H1 (cell line): Measurements from ENCODE around the gene SPTB. TPM values are rescaled to one million over a fixed set of nuclear protein-coding genes. Genes with fewer than 3 reads are reported as not detected.

Experiments
- CTCF ChIA-PET: fragments of 300-600 bp; sonication (Branson Sonifier 250); formaldehyde crosslinking; loops from one replicate; lab custom pipeline; 2021; ENCODE audit not compliant: partially characterized antibody; lab: Charles Lee
- POLR2A ChIA-PET: fragments of 300-600 bp; sonication (Branson Sonifier 250); formaldehyde crosslinking; loops from one replicate; lab custom pipeline; 2021; ENCODE audit warnings: inconsistent platforms; ENCODE audit not compliant: partially characterized antibody; lab: Charles Lee
- DNase-seq, 2 experiments: peaks; one replicate each; pipeline versions ENCODE4 v3.0.0 to v3.0.0-alpha.2; 2010 to 2022; ENCODE audit warnings: low spot score in 2 of 2, low read depth in 1 of 2, mixed read lengths in 1 of 2
- FAIRE-seq: peaks from 2 replicates; lab custom pipeline; 2011; peaks lifted over from hg19 to GRCh38; lab: Jason Lieb, UNC
- H2AFZ ChIP-seq: 2 replicates; pipeline ENCODE4 v1.8.1; 2012; ENCODE audit warnings: low read length, inconsistent platforms
- H2AK5ac ChIP-seq: 2 replicates; pipeline ENCODE4 v1.6.1; 2013; ENCODE audit warnings: low read depth, low read length
- H2BK120ac ChIP-seq: replicated peaks from 2 replicates; pipeline ENCODE3; 2013; ENCODE audit warnings: low read depth, low read length, inconsistent platforms
- H2BK12ac ChIP-seq: 2 replicates; pipeline ENCODE4 v1.6.1; 2013; ENCODE audit warnings: low read depth, low read length
- H2BK15ac ChIP-seq: 2 replicates; pipeline ENCODE4 v1.6.1; 2013; ENCODE audit warnings: low read length
- H2BK20ac ChIP-seq: 2 replicates; pipeline ENCODE4 v1.6.1; 2013; ENCODE audit warnings: low read length
- H2BK5ac ChIP-seq: 2 replicates; pipeline ENCODE4 v1.6.1; 2013; ENCODE audit warnings: low read depth, low read length
- H3K14ac ChIP-seq: 2 replicates; pipeline ENCODE4 v1.6.1; 2013; ENCODE audit warnings: inconsistent platforms; ENCODE audit not compliant: insufficient read length
- H3K18ac ChIP-seq: 2 replicates; pipeline ENCODE4 v1.6.1; 2013; ENCODE audit warnings: low read length; ENCODE audit errors: extremely low read depth
- H3K23ac ChIP-seq: 2 replicates; pipeline ENCODE4 v1.6.1; 2013; ENCODE audit warnings: inconsistent platforms; ENCODE audit not compliant: insufficient read length
- H3K23me2 ChIP-seq: 2 replicates; pipeline ENCODE4 v1.6.1; 2013; ENCODE audit warnings: low read depth, low read length
- H3K27ac ChIP-seq: 2 replicates; pipeline ENCODE4 v1.6.1; 2011; ENCODE audit warnings: low read depth, low read length, inconsistent platforms
- H3K27me3 ChIP-seq, 4 experiments: replicated peaks in 1 of 4; 1 replicate in 1 of 4; 2 replicates in 3 of 4; pipeline versions ENCODE4 v1.6.1 to v1.8.1; 2011 to 2013; ENCODE audit warnings: low read length in 3 of 4, mild to moderate bottlenecking in 3 of 4, inconsistent platforms in 2 of 4, mixed read lengths in 2 of 4, moderate library complexity in 1 of 4; ENCODE audit not compliant: control insufficient read depth in 3 of 4, insufficient read depth in 3 of 4; ENCODE audit errors: extremely low read depth in 1 of 4
- H3K36me3 ChIP-seq, 4 experiments: 2 replicates each; pipeline versions ENCODE4 v1.6.1 to v1.8.1; 2011 to 2013; ENCODE audit warnings: mild to moderate bottlenecking in 4 of 4, low read length in 3 of 4, moderate library complexity in 2 of 4, control low read depth in 1 of 4, inconsistent platforms in 1 of 4; ENCODE audit not compliant: insufficient read depth in 4 of 4, control insufficient read depth in 2 of 4
- H3K4ac ChIP-seq: replicated peaks from 2 replicates; pipeline ENCODE3; 2013; ENCODE audit warnings: low read length, low read depth, mixed read lengths, inconsistent platforms; ENCODE audit not compliant: insufficient read length
- H3K4me1 ChIP-seq, 4 experiments: replicated peaks in 1 of 4; 1 replicate in 1 of 4; 2 replicates in 3 of 4; pipeline versions ENCODE4 v1.6.1 to v1.8.1; 2011 to 2013; ENCODE audit warnings: low read length in 3 of 4, inconsistent platforms in 2 of 4, mixed read lengths in 1 of 4; ENCODE audit not compliant: insufficient read depth in 4 of 4, control insufficient read depth in 3 of 4
- H3K4me2 ChIP-seq, 2 experiments: 2 replicates each; pipeline versions ENCODE4 v1.6.1 to v1.8.1; 2011 to 2013; ENCODE audit warnings: low read depth in 2 of 2, low read length in 2 of 2, control low read depth in 1 of 2, inconsistent platforms in 1 of 2, mild to moderate bottlenecking in 1 of 2; ENCODE audit not compliant: insufficient read depth in 1 of 2
- H3K4me3 ChIP-seq, 4 experiments: fragments of 200-600, 300-600 bp in 1 of 4; sonication (generic), shearing (Covaris generic), sonication (Bioruptor Twin) in 1 of 4; 2 replicates each; pipeline versions ENCODE4 v1.5.1 to v1.8.1; 2011 to 2016; ENCODE audit warnings: low read length in 4 of 4, low read depth in 3 of 4, control low read depth in 2 of 4, inconsistent platforms in 2 of 4, mild to moderate bottlenecking in 2 of 4, mixed read lengths in 1 of 4, moderate library complexity in 1 of 4; ENCODE audit not compliant: insufficient read depth in 2 of 4; ENCODE audit errors: extremely low read depth in 1 of 4
- H3K56ac ChIP-seq: replicated peaks from 2 replicates; pipeline ENCODE3; 2013; ENCODE audit warnings: low read depth, mild to moderate bottlenecking, mixed read lengths, low read length, inconsistent platforms; ENCODE audit not compliant: insufficient read length
- H3K79me1 ChIP-seq: 2 replicates; pipeline ENCODE4 v1.6.1; 2013; ENCODE audit warnings: low read depth, low read length, control low read depth
- H3K79me2 ChIP-seq, 2 experiments: 2 replicates each; pipeline versions ENCODE4 v1.6.1 to v1.8.1; 2012 to 2013; ENCODE audit warnings: low read length in 2 of 2, mild to moderate bottlenecking in 2 of 2, inconsistent platforms in 1 of 2; ENCODE audit not compliant: insufficient read depth in 2 of 2, control insufficient read depth in 1 of 2
- H3K9ac ChIP-seq, 4 experiments: replicated peaks in 1 of 4; 1 replicate in 1 of 4; 2 replicates in 3 of 4; pipeline versions ENCODE4 v1.6.1 to v1.8.1; 2011 to 2013; ENCODE audit warnings: low read depth in 3 of 4, low read length in 3 of 4, control low read depth in 2 of 4, mild to moderate bottlenecking in 2 of 4, moderate library complexity in 2 of 4, inconsistent platforms in 1 of 4; ENCODE audit errors: extremely low read depth in 1 of 4
- H3K9me3 ChIP-seq, 2 experiments: 2 replicates each; pipeline versions ENCODE4 v1.6.1 to v1.8.1; 2012 to 2013; ENCODE audit warnings: mild to moderate bottlenecking in 2 of 2, moderate library complexity in 2 of 2, control low read depth in 1 of 2, inconsistent platforms in 1 of 2, low read depth in 1 of 2, low read length in 1 of 2, mixed read lengths in 1 of 2; ENCODE audit not compliant: insufficient read depth in 2 of 2
- H4K20me1 ChIP-seq, 2 experiments: replicated peaks in 1 of 2; 2 replicates each; pipeline versions ENCODE3 to v1.8.1; 2011 to 2013; ENCODE audit warnings: inconsistent platforms in 2 of 2, low read length in 2 of 2, mild to moderate bottlenecking in 1 of 2; ENCODE audit not compliant: insufficient read depth in 2 of 2, control insufficient read depth in 1 of 2
- H4K5ac ChIP-seq: 2 replicates; pipeline ENCODE4 v1.6.1; 2013; ENCODE audit warnings: low read length, low read depth, mixed read lengths, inconsistent platforms; ENCODE audit not compliant: insufficient read length
- H4K8ac ChIP-seq: 2 replicates; pipeline ENCODE4 v1.8.0; 2013; ENCODE audit warnings: mild to moderate bottlenecking, moderate library complexity, low read length, inconsistent platforms; ENCODE audit not compliant: insufficient read depth; ENCODE audit errors: extremely low read depth
- H4K91ac ChIP-seq: replicated peaks from 2 replicates; pipeline ENCODE3; 2013; ENCODE audit warnings: low read length, mixed read lengths, inconsistent platforms; ENCODE audit not compliant: insufficient read length
- ASH2L ChIP-seq: fragments of 200-600, 300-600 bp; sonication (generic); IDR thresholded peaks from one replicate; pipeline ENCODE4 v1.7.1; 2017; ENCODE audit warnings: low read length
- BCL11A ChIP-seq, 2 experiments: IDR thresholded peaks; one replicate each; pipeline ENCODE4 v1.6.1; 2011; ENCODE audit warnings: low read depth in 2 of 2, low read length in 2 of 2, mild to moderate bottlenecking in 2 of 2
- CBX5 ChIP-seq: fragments of 300-800, 300-1000 bp; sonication (generic); IDR thresholded peaks from 2 replicates; pipeline ENCODE4 v1.7.1; 2016; ENCODE audit warnings: antibody characterized with exemption, low read length, low read depth
- EGR1 ChIP-seq: IDR thresholded peaks from 2 replicates; pipeline ENCODE4 v1.6.1; 2011; ENCODE audit warnings: low read depth, low read length, borderline replicate concordance
- EZH2 ChIP-seq: fragments of 200-600 bp; sonication (generic); IDR thresholded peaks from 2 replicates; pipeline ENCODE4 v1.7.1; 2012; ENCODE audit warnings: low read depth, mild to moderate bottlenecking, moderate library complexity, low read length, inconsistent platforms; ENCODE audit not compliant: severe bottlenecking
- FOSL1 ChIP-seq: IDR thresholded peaks from 2 replicates; pipeline ENCODE4 v1.6.1; 2011; ENCODE audit warnings: mild to moderate bottlenecking, low read depth, low read length, moderate library complexity; ENCODE audit not compliant: insufficient read depth
- PHF8 ChIP-seq: fragments of 200-600 bp; sonication (generic); conservative IDR thresholded peaks from 2 replicates; pipeline ENCODE4 v1.7.1; 2012; ENCODE audit warnings: low read depth, mild to moderate bottlenecking, inconsistent platforms, low read length, moderate library complexity
- POLR2A ChIP-seq, 2 experiments: IDR thresholded peaks; 1 replicate in 1 of 2; 2 replicates in 1 of 2; pipeline ENCODE4 v1.6.1; 2011; ENCODE audit warnings: low read depth in 2 of 2, low read length in 2 of 2, mild to moderate bottlenecking in 2 of 2; ENCODE audit errors: control extremely low read depth in 1 of 2
- POLR2AphosphoS5 ChIP-seq: IDR thresholded peaks from 2 replicates; pipeline ENCODE4 v1.6.1; 2011; ENCODE audit warnings: low read depth, low read length
- POU5F1 ChIP-seq: IDR thresholded peaks from 2 replicates; pipeline ENCODE4 v1.6.1; 2011; ENCODE audit warnings: low read depth, mild to moderate bottlenecking, low read length, moderate library complexity
- RBBP5 ChIP-seq: IDR thresholded peaks from 2 replicates; pipeline ENCODE4 v1.7.1; 2012; ENCODE audit warnings: low read depth, mild to moderate bottlenecking, inconsistent platforms, low read length, moderate library complexity, borderline replicate concordance
- SIRT6 ChIP-seq: IDR thresholded peaks from one replicate; pipeline ENCODE4 v1.7.1; 2012; ENCODE audit warnings: low read length, inconsistent platforms
- SP1 ChIP-seq: IDR thresholded peaks from 2 replicates; pipeline ENCODE4 v1.6.1; 2011; ENCODE audit warnings: low read depth, low read length
- SRF ChIP-seq: IDR thresholded peaks from 2 replicates; pipeline ENCODE4 v1.6.1; 2011; ENCODE audit warnings: mild to moderate bottlenecking, low read depth, low read length, moderate library complexity
- YY1 ChIP-seq: IDR thresholded peaks from 2 replicates; pipeline ENCODE4 v1.6.1; 2011; ENCODE audit warnings: low read depth, mild to moderate bottlenecking, low read length
- ZNF274 ChIP-seq: IDR thresholded peaks from 2 replicates; pipeline ENCODE4 v1.7.0; 2012; ENCODE audit warnings: low read length, borderline replicate concordance; ENCODE audit errors: extremely low read depth
- WGBS, 2 experiments: shearing (Covaris generic) in 1 of 2; methylation state at CpG; one replicate each; pipeline versions ENCODE4 v1.1.6 to v1.1.7; 2013 to 2015; ENCODE audit warnings: low lambda C conversion rate in 2 of 2, mixed read lengths in 2 of 2, inconsistent platforms in 1 of 2, low coverage in 1 of 2, missing lambda C conversion rate in 1 of 2; ENCODE audit not compliant: insufficient replicate concordance in 2 of 2, insufficient coverage in 1 of 2, insufficient read length in 1 of 2; ENCODE audit errors: extremely low coverage in 1 of 2, missing lambda C conversion rate in 1 of 2; 5-methylcytosine and 5-hydroxymethylcytosine counted together
- polyA plus RNA-seq, 7 experiments: library from polyadenylated mRNA; depleted of rRNA in 3 of 7; stranded (reverse) in 5 of 7; unstranded in 2 of 7; fragments of >200 nt in 5 of 7; fragments of 200-250 nt in 2 of 7; gene quantifications; 1 replicate in 5 of 7; 2 replicates in 1 of 7; 4 replicates in 1 of 7; pipeline versions ENCODE4 v1.2.1 to v1.2.3, GENCODE V29; 2011 to 2013; ENCODE audit warnings: missing spikeins in 2 of 7, mixed read lengths in 2 of 7
- total RNA-seq: library from RNA; stranded (reverse); fragmentation: NEBNext Ultra II Directional; extraction: Animal tissue kit (Norgen Biotek cat#: 25700); gene quantifications from 2 replicates; pipeline ENCODE4 v1.2.1, GENCODE V29; 2021

The SPTB gene
- total and polyA plus RNA-seq, 2 of the 8 experiments (the other 6 are each of a cell fraction or from before 2014, with no cell fraction given), result 0.30 to 2.4 TPM

DNA sequence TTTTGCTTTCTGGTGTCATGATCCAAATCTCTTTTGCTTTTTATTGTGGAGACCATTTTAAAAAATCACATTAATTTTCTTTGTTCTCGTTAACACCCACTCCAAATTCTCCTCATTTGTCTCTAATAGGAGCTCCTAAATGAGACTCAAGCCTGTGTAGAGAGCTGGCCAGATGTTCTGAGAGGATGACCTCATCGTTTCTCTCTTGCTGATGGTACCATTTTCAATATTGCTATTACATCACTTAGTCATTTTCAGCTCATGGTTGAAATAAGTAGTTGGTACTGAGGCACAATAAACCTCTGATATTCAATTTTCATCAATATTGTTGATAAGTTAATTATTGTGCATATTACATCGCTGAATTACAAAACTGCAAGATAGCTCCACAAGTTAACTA lies 31.5 kb downstream of the SPTB start:
- H3K9me3 ChIP-seq, result no peaks in the 10 kb centered on the region
- H2BK15ac ChIP-seq, result no peak overlapping the region
- no peaks in the 10 kb centered on the region for H3K36me3 ChIP-seq
- H2BK5ac ChIP-seq, result no peak overlapping the region
- no peaks in the 10 kb centered on the region for H3K27me3 ChIP-seq
- no peak overlapping the region for H4K91ac ChIP-seq
- H3K4me2 ChIP-seq, result no peak overlapping the region
- no peak overlapping the region for H3K56ac ChIP-seq
- H2BK12ac ChIP-seq, result no peak overlapping the region
- H3K27ac ChIP-seq, result no peak overlapping the region
- FAIRE-seq, result no peak
- H2BK120ac ChIP-seq, result no peak overlapping the region
- CTCF ChIA-PET, result interaction anchor here (0.9 to 5.3 kb wide), 10 partner anchors 8 to 76 kb away, joined by 3 to 39 read pairs (median 6); partner anchors contain the start of gene SPTB
- H3K79me1 ChIP-seq, result no peaks in the 10 kb centered on the region
- no peak overlapping the region for H3K4me3 ChIP-seq
- no peak for DNase-seq
- no peak overlapping the region for H2AFZ ChIP-seq
- no peak overlapping the region for H3K14ac ChIP-seq
- no peaks in the 10 kb centered on the region for H3K79me2 ChIP-seq
- H3K18ac ChIP-seq, result no peak overlapping the region
- no peak overlapping the region for H3K23ac ChIP-seq
- no peak overlapping the region for H2AK5ac ChIP-seq
- H2BK20ac ChIP-seq, result no peak overlapping the region
- no peak overlapping the region for H3K4ac ChIP-seq
- no peak overlapping the region for H4K5ac ChIP-seq
- H3K4me1 ChIP-seq, result peaks cover 0 to 7% (median 0%) of the 10 kb centered on the region in 4 experiments; a peak in 3 of 7 replicates
- WGBS, 2 experiments, result 89% methylated on average over 3 of the region's 3 CpGs; no CpG with 5 or more reads in 1 of the 2 experiments
- no peak overlapping the region for H4K8ac ChIP-seq
- no peak overlapping the region for H3K9ac ChIP-seq
- H4K20me1 ChIP-seq, result no peaks in the 10 kb centered on the region
- H3K23me2 ChIP-seq, result no peaks in the 10 kb centered on the region; the same call in 1 of the 2 replicates
- POLR2A ChIA-PET, result interaction anchor here (1.3 kb wide), 1 partner anchor 9 kb away, joined by 4 read pairs; no protein-coding TSS in a partner anchor
- no peak for TF ChIP-seq POLR2A (IDR thresholded peaks at IDR 0.05; ENCODE audit: control extremely low read depth in 1 of 2, low read depth in 2 of 2, low read length in 2 of 2)
- TF ChIP-seq POLR2AphosphoS5, result no peak
- no peak for TF ChIP-seq SP1
- no peak for TF ChIP-seq SIRT6
- no peak for TF ChIP-seq POU5F1
- no peak for TF ChIP-seq ZNF274
- TF ChIP-seq CBX5, result no peak
- no peak for TF ChIP-seq PHF8
- no peak for TF ChIP-seq RBBP5
- TF ChIP-seq EZH2, result no peak
- TF ChIP-seq ASH2L, result no peak
- TF ChIP-seq BCL11A (IDR thresholded peaks at IDR 0.05; ENCODE audit: low read depth in 2 of 2, low read length in 2 of 2), result no peak
- no peak for TF ChIP-seq EGR1
- TF ChIP-seq SRF, result no peak
- no peak for TF ChIP-seq FOSL1
- no peak for TF ChIP-seq YY1
